PC-9 (cell line): ENCODE results near the gene ESYT1. TPM values are rescaled to one million over a fixed set of nuclear protein-coding genes. Genes with fewer than 3 reads are reported as not detected.
A peak's percentile ranks its signal among the peaks of the same experiment; 100 is the strongest.

ENCODE experiments used
- BruUV-seq: library from RNA; stranded (reverse); fragments of 400-500 nt; replicated peaks from 2 replicates; lab custom pipeline; 2021; lab: Mats Ljungman, UMichigan
- CTCF ChIA-PET: fragments of 300-600 bp; sonication (Branson Sonifier 250); formaldehyde crosslinking; loops from one replicate; lab custom pipeline; 2022; ENCODE audit warnings: antibody characterized with exemption; lab: Charles Lee
- POLR2A ChIA-PET: fragments of 300-600 bp; sonication (Branson Sonifier 250); formaldehyde crosslinking; loops from one replicate; lab custom pipeline; 2022; ENCODE audit warnings: antibody characterized with exemption; ENCODE audit not compliant: unreplicated experiment; lab: Charles Lee
- DNase-seq, 2 experiments: peaks; one replicate each; pipeline versions ENCODE4 v3.0.0 to v3.0.0-alpha.2; 2015 to 2022; ENCODE audit warnings: mixed read lengths in 1 of 2
- H2AFZ ChIP-seq: fragments of 200-600 bp; sonication (generic); 2 replicates; pipeline ENCODE4 v1.8.1; 2017; ENCODE audit warnings: antibody characterized with exemption
- H3F3A ChIP-seq: fragments of 200-600 bp; sonication (generic); 2 replicates; pipeline ENCODE4 v1.8.1; 2017; ENCODE audit warnings: antibody characterized with exemption, mild to moderate bottlenecking, low read depth; ENCODE audit not compliant: insufficient read depth
- H3K27ac ChIP-seq: fragments of 200-600 bp; sonication (generic); 2 replicates; pipeline ENCODE4 v1.6.1; 2016; ENCODE audit warnings: mixed run types
- H3K27me3 ChIP-seq: fragments of 200-600 bp; sonication (generic); 2 replicates; pipeline ENCODE4 v1.6.1; 2016; ENCODE audit warnings: low read depth, mixed run types; ENCODE audit not compliant: insufficient read depth
- H3K36me3 ChIP-seq: fragments of 200-600 bp; sonication (generic); 2 replicates; pipeline ENCODE4 v1.6.1; 2016; ENCODE audit warnings: low read depth, mixed run types
- H3K4me1 ChIP-seq: fragments of 200-600 bp; sonication (generic); replicated peaks from 2 replicates; pipeline ENCODE4 v1.6.1; 2016; ENCODE audit warnings: mixed run types; ENCODE audit not compliant: insufficient read depth
- H3K4me2 ChIP-seq: fragments of 200-600 bp; sonication (generic); 2 replicates; pipeline ENCODE4 v1.6.1; 2017; ENCODE audit warnings: mixed run types
- H3K4me3 ChIP-seq: fragments of 200-600 bp; sonication (generic); 2 replicates; pipeline ENCODE4 v1.6.1; 2016; ENCODE audit warnings: mixed run types
- H3K79me2 ChIP-seq: fragments of 200-600 bp; sonication (generic); 2 replicates; pipeline ENCODE4 v1.6.1; 2017; ENCODE audit warnings: low read depth, mixed run types
- H3K9me2 ChIP-seq: fragments of 200-600 bp; sonication (generic); 2 replicates; pipeline ENCODE4 v1.8.1; 2017; ENCODE audit warnings: mild to moderate bottlenecking; ENCODE audit not compliant: insufficient read depth
- H3K9me3 ChIP-seq: fragments of 200-600 bp; sonication (generic); 2 replicates; pipeline ENCODE4 v1.8.1; 2016; ENCODE audit warnings: low read depth; ENCODE audit not compliant: insufficient read depth
- H4K20me1 ChIP-seq: fragments of 200-600 bp; sonication (generic); 2 replicates; pipeline ENCODE4 v1.8.1; 2017; ENCODE audit not compliant: insufficient read depth
- CTCF ChIP-seq: fragments of 200-600 bp; sonication (generic); conservative IDR thresholded peaks from 2 replicates; pipeline ENCODE4 v1.6.1; 2017; ENCODE audit warnings: mixed run types, antibody characterized with exemption, mild to moderate bottlenecking, moderate library complexity
- EZH2 ChIP-seq: fragments of 200-600 bp; sonication (generic); IDR thresholded peaks from 2 replicates; pipeline ENCODE4 v1.8.0; 2017; ENCODE audit warnings: antibody characterized with exemption, low read depth
- intact Hi-C: fragments of 100-400 bp; cut with micrococcal nuclease; formaldehyde crosslinking; loops from one replicate; pipeline ENCODE4 v1.10.0; 2022; ENCODE audit not compliant: unreplicated experiment
- total RNA-seq: library from RNA; stranded (reverse); gene quantifications from 2 replicates; pipeline ENCODE4 v1.2.3, GENCODE V29; 2021

Gene ESYT1
- total RNA-seq, 1 experiment from 2014 or later: 46.1 TPM

- Histone ChIP-seq H3K27ac (peak overlapping the region; percentile 86), H3K9me3 (no peaks in the 10 kb centered on the region), H3K4me1 (peaks cover 31% of the 10 kb centered on the region), H3K4me2 (peak overlapping the region; percentile 93), H3K4me3 (peak overlapping the region; percentile 69), H3K9me2 (no peaks in the 10 kb centered on the region), H3F3A (peaks cover 24% of the 10 kb centered on the region), H2AFZ (peak overlapping the region; percentile 93), H3K79me2 (peaks cover 46% of the 10 kb centered on the region), H4K20me1 (peaks cover 6% of the 10 kb centered on the region; the same call in 1 of the 2 replicates), H3K27me3 (no peaks in the 10 kb centered on the region), H3K36me3 (peaks cover 10% of the 10 kb centered on the region)
- DNase-seq: peak; percentile 59 to 65
- TSS peak; percentile 45 for BruUV-seq
- intact Hi-C loops: no loop called here
- POLR2A ChIA-PET: interaction anchor here (0.6 to 1.0 kb wide), 3 partner anchors 14 to 147 kb away, joined by 3 to 13 read pairs (median 4); partner anchors contain the start of gene SUOX
- CTCF ChIA-PET: interaction anchor here (0.5 to 0.6 kb wide), 3 partner anchors 34 to 1605 kb away, joined by 3 to 4 read pairs (median 3); no protein-coding TSS in a partner anchor
- TF ChIP-seq CTCF: no peak
- TF ChIP-seq EZH2: no peak
Observed at GRCh38 chr12:56080556-56081138, 47.4 kb upstream of the ESYT1 start.

GRCh38 chr12:56081393-56082347 lies 46.4 kb upstream of the ESYT1 start:
- no peak overlapping the region for H2AFZ ChIP-seq
- intact Hi-C loops: no loop called here
- no peaks in the 10 kb centered on the region for H3K9me2 ChIP-seq
- H4K20me1 ChIP-seq: peaks cover 6% of the 10 kb centered on the region; the same call in 1 of the 2 replicates
- BruUV-seq: no TSS peak
- peak overlapping the region; percentile 86 for H3K27ac ChIP-seq
- H3K9me3 ChIP-seq: no peaks in the 10 kb centered on the region
- no peaks in the 10 kb centered on the region for H3K27me3 ChIP-seq
- CTCF ChIA-PET: interaction anchor here (0.5 to 0.6 kb wide), 2 partner anchors 28 to 85 kb away, joined by 8 to 20 read pairs; no protein-coding TSS in a partner anchor
- peaks cover 46% of the 10 kb centered on the region for H3K79me2 ChIP-seq
- TF ChIP-seq EZH2 (no peak), CTCF (no peak)
- POLR2A ChIA-PET: interaction anchor here (0.6 kb wide), 2 partner anchors 23 to 115 kb away, joined by 3 to 8 read pairs; partner anchors contain the start of gene PA2G4
- H3K4me3 ChIP-seq: peak overlapping the region; percentile 69
- no peak for DNase-seq
- peak overlapping the region; percentile 93 for H3K4me2 ChIP-seq
- peaks cover 29% of the 10 kb centered on the region for H3F3A ChIP-seq
- H3K4me1 ChIP-seq: peaks cover 41% of the 10 kb centered on the region
- H3K36me3 ChIP-seq: peaks cover 15% of the 10 kb centered on the region

GRCh38 chr12:56082382-56082781 lies 45.7 kb upstream of the ESYT1 start:
- Histone ChIP-seq H3F3A (peaks cover 29% of the 10 kb centered on the region), H4K20me1 (peaks cover 6% of the 10 kb centered on the region; the same call in 1 of the 2 replicates), H3K4me3 (peak overlapping the region; percentile 69; the same call in 1 of the 2 replicates), H3K36me3 (peaks cover 16% of the 10 kb centered on the region), H3K27me3 (no peaks in the 10 kb centered on the region), H3K79me2 (peaks cover 46% of the 10 kb centered on the region), H3K9me2 (no peaks in the 10 kb centered on the region), H3K4me1 (peaks cover 48% of the 10 kb centered on the region), H3K4me2 (peak overlapping the region; percentile 93), H3K9me3 (no peaks in the 10 kb centered on the region), H2AFZ (no peak overlapping the region), H3K27ac (no peak overlapping the region)
- no TSS peak for BruUV-seq
- intact Hi-C loops: no loop called here
- TF ChIP-seq EZH2 (no peak), CTCF (no peak)
- ChIA-PET CTCF (interaction anchor here (0.5 to 0.6 kb wide), 2 partner anchors 29 to 86 kb away, joined by 8 to 20 read pairs; no protein-coding TSS in a partner anchor), POLR2A (interaction anchor here (0.6 kb wide), 2 partner anchors 22 to 116 kb away, joined by 3 to 8 read pairs; partner anchors contain the start of gene PA2G4)
- DNase-seq: no peak
